ENCODE results near the gene KRTAP10-1.
"Not testable (repeated sequence)": the region's sequence is repeated elsewhere in the genome, so short reads cannot be mapped to it uniquely, and the experiment has no call there.

The KRTAP10-1 gene

DNA sequence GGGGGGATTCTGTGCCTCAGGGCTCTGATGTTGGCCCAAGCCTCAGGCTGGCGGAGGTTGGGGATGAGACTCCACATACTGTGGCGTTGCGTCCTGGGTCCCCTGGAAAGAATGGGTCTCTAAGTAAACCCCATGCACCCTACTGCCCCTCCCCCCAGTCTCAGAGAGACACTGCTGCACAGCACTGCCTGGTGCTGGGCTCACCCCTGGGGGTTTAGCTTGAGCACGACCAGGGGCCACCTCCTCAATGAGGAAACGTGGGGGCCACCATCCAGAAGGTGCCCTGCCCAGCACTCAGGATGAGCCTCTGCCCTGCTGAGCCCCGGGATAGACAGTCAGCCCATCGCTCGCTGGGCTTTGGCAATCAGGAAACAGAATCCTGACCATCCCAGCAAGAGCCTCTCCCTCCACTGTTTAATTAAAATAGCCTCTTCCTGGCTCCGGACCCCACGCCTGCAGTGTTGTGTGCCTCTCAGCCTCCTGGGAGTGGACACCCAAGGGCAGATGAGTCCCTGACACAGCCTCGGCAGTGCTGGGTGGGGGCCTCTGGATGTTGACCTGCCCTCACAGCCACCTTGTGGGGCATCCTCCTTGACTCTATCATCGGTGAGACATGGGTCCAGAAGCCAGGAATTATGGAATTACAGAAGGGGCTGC lies 30.0 kb upstream of the KRTAP10-1 start:
- DNase-seq (ENCODE audit: low read depth), result no peak

DNA sequence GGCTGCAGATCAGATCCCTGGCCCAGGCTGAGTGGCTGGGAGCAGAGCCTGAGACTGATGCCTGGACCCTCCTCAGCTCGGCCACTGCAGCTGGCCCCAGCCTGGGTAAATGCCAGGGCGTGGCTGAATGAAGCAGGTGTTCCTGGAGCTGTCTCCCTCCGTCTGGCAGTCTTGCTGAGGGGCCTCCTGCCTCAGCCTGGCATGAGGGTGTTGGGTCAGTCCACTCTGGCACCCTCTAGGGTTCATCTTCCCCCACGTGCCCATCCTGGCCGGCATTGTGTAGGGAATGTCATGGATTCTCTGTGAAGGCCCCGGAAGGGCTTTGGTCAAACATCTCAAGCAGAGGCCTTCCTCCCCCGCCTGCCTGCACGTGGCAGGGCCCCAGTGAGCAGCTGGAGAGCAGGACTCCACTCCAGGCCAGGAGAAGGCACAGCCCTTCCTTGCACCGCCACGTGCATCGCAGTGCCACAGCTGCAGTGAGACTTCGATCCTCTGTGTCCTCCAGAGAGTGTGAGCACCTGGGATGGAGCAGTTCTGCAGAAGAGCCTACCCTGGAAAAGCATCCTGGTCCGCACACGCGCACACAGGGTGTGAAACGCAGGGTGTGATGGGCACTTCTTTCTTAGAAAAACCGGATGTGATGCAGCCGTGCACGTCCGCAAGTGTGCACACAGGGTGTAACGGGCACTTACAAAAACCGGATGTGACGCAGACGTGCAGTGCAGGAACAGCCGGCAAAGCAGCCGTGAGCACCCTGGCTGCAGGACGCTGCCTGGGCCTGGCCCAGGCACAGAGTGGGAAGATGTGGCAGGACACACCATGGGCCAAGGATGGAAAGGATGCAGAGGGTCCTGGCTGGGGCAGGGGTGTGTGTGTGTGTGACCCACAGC lies 28.9 kb upstream of the KRTAP10-1 start:
- no peak for DNase-seq (ENCODE audit: low read depth)

DNA sequence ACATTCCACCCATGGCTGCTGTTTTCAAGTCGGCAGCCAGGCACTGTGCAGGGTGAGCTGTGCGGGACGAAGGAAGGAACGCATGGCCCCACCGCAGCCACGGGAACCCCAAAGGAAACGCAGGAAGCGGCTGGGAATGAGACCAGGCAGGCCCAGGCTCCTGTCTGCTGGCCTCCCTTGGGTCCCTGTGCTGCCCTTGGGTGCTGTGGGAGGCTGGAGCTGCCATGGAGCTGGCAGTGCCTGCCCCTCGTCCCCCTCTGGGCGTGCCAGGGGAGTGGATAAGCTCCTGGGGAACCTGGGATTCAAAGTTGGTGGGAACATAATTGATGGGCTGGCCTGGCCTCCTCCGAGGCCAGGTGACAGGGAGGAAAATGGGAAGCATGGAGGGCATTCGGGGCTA lies 28.3 kb upstream of the KRTAP10-1 start:
- no peak for DNase-seq (ENCODE audit: low read depth)

DNA sequence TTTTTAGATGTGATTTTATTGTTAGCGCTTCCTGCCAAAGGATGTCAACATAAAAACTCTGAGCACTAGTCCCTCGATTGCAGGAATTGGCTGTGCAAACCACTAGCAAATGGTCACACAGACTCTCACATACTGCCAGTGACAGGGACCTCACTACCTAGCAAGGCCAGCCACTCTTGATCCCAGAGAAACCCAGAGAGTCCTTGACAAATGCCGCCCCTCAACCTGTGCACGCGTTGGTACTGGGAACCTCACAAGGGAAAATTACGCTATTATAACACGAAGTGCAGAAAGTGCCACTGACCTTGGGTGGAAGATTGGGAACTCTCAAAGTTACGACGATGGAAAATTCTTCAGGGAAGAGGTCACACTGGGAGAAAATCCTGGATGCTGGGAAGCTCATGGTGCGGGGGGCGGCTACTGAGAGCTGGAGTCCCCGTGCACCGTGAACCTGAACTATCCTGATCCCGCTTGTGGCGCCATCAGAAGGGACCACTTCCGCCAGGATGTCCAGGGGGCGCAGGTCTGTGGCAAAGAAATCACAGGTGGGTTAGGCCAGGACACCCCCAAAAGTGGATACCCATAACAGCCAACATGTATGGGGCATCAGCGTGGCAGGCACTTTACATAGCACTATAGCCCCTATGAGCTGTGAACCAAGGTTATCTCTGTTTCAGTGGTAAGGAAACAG lies 27.6 kb upstream of the KRTAP10-1 start:
- no peak for DNase-seq (ENCODE audit: low read depth)

DNA sequence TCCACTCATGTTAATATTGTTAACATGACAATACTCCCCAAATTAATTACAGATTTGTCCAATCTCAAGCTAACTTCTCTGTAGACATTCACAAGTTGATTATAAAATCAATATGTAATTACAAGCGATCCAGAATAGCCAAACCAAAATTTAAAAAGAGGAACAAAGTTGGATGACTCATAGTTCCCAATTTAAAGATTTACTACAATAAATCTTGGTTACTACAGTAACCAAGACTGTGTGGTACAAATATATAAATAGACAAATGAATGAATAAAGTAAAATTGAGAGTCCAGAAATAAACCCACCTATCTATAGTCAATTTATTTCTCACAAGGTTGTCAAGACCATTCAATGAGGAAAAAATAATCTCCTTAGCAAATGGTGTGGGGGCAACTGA lies 26.4 kb upstream of the KRTAP10-1 start:
- DNase-seq (ENCODE audit: low read depth), result no peak

DNA sequence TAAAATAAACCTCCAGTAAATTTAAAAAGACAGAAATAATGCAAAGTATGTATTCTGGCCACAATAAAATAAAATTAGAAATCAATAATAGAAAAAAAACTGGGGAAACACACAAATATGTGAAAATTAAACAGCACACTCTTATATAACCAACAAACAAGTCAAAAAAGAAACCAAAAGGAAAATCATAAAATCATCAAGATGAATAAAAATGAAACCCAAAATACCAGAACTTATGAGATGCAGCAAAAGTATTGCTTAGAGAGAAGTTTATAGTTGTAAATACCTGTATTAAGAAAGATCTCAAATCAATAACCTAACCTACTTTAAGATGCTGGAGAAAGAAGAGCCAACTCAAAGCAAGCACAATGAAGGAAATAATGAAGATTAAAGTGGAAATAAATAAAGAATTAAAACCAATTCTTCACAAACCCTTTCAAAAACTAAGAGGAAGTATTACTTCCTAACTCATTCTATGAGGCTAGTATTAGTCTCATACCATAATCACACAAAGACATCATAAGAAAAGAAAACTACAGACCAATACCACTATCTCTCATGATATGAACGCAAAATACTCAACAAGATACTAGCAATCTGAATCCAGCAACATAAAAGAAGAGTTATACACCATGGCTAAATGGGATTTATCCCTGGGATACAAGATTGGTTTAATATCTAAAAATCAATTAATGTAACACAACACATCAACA lies 25.0 kb upstream of the KRTAP10-1 start:
- no peak for DNase-seq (ENCODE audit: low read depth)

DNA sequence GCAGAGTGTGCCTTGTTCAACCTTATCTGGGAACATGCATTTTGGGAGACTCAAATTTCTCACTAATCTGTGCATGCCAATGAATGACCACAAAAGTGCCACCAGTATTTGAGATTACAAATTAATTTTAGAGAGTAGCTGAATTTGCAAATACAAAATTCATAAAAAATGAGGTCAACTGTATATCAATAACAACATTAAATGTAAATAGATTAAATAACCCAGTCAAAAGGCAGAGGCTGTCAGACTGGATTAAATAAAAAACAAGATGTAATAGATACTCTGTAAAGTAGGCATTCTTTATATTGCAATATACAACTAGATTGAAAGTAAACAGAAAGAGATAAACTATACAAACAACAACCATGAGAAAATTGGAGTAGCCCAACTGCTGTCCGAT lies 24.1 kb upstream of the KRTAP10-1 start:
- no peak for DNase-seq (ENCODE audit: low read depth)

DNA sequence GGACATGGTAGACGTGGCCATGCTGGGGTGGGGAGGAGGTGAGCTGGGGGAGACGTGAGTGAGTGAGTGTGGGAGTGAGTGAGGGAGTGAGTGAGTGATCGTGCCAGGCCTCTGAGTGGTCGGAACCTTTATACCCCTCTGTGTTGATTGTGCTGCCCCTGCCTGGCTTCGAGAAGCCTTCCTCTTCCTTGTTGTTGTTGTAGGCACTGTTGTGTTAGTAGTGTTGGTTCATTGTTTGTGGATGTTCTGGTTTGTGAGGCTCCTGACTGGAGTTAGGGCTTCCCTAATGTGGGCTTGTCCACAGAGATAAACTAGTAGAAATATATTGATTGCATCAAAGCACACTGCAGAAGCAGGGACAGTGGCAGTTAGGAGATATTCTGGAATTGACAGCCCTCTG lies 18.7 kb upstream of the KRTAP10-1 start, which contains the start of gene KRTAP10-3:
Gene KRTAP10-3 (minus strand): TSS at position 101 of the 400 bp plus-strand sequence. CDS start 80 bp downstream, at position 21.
- no peak for DNase-seq (ENCODE audit: low read depth)

DNA sequence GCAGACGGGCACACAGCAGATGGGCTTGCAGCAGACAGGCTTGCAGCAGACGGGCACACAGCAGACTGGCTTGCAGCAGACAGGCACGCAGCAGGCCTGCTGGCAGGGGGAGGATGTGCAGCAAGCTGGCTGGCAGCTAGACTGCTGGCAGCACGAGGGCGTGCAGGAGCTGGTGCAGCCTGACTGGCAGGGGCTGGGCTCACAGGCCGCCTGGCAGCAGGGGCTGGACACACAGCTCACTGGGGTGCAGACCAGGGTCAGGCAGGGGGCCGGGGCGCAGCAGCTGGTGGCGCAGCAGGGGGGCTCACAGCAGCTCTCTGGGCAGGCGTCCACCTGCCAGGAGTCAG lies 18.3 kb upstream of the KRTAP10-1 start:
- not testable (repeated sequence) for DNase-seq (ENCODE audit: low read depth)

DNA sequence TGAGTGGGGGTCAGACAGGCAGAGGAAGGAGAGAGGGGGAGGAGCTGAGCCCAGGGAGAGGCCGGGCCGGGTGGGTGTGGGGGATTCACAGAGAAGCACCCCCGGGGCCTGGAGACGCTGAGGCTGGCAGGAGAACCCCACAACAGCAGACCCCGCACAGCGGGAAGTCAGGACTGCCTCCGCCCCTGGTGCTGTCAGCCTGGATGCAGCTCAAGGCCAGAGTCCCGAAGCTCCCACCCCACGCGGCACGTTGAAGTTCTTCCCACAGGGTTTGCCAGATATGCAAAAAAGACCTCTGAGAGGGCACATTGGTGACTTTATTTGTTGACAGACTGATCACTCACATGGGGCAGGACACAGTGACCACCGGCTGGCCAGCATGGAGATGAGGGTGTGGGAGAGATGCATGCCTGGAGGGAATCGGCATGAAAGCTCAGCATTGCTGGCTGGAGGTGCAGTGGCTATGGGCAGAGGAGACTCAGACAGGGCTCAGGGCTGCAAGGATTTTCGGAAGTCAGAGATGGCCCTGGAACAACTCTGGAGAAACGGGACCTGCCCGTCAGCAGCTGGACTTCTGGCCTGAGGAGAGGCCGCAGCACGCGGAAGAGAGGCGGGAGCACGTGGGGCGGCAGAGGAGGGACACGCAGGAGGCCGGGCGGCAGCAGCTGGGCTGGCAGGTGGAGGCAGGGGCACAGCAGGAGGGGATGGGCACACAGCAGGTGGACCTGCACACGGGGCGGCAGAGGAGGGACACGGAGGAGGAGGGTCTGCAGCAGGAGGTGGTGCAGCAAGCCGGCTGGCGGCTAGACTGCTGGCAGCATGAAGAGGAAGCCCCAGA lies 17.7 kb upstream of the KRTAP10-1 start:
- no peak for DNase-seq (ENCODE audit: low read depth)

DNA sequence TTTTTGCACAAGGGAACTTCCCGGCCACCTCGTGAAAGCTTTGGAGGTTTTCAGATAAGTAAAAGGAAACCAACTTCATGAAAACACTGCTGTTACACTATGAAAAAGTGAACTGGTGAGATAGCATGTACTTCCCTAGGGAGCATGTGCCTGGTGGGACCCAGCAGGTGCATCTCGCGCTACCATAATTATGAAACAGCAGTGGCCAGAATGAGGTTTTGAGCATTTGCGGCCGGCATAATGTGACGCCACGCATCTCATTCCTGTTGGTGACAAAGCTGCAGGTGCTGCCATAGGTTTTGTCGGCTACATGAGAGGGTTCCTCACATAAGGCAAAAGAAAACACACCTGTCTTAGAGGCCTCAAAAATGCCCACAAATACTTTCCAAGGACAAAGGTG lies 16.9 kb upstream of the KRTAP10-1 start:
- no peak for DNase-seq (ENCODE audit: low read depth)

DNA sequence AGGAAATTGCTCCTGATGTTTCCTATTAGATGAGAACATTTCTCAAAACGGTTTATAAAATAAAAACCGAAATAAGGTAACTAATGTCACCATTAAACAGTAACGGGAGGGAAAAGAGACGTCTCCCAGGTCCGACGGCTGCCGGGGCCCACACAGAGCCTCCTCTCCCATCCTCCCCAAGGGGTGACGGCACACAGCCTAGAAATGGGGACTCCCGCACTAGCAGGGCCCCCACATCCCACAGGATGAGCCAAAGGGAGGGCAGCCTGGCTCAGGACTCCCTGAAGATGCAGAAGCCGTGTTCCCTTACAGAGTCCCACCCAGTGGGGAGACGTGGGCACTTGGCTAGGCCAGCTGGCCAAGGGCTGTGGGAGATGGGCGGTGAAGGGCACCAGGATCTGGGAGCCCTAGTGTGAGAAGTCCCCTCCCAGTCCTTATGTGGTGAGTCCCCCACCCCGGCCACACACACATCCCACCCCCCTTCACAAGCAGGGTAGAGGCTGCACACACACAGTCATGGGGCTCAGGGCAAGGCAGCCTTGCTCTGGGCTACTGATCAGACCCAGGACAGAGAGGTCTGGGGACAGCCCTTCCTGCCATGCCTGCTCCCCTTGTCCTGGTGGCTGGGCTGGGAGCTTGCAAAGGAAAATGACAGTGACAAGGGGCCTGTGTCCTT lies 15.3 kb upstream of the KRTAP10-1 start:
- no peak for DNase-seq (ENCODE audit: low read depth)

DNA sequence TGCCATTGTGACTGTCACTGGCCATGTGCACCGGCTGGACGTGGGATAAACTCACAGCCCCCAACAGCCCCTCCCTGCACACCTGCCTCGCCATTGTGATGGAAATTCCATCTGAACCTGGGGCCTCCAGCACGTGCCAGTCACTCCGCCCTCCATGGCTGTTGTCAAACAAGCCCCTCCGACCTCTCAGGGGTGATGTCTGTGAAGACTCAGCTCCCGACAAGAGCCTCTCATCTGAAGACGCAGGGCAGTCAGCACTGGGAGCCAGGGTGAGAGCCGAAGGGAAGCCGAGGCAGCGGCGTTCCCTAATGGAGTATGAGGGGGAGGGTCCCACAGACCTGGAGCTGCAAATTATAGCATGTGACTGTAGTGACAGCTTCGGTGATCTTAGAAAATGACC lies 12.7 kb upstream of the KRTAP10-1 start:
- DNase-seq (ENCODE audit: low read depth), result no peak

DNA sequence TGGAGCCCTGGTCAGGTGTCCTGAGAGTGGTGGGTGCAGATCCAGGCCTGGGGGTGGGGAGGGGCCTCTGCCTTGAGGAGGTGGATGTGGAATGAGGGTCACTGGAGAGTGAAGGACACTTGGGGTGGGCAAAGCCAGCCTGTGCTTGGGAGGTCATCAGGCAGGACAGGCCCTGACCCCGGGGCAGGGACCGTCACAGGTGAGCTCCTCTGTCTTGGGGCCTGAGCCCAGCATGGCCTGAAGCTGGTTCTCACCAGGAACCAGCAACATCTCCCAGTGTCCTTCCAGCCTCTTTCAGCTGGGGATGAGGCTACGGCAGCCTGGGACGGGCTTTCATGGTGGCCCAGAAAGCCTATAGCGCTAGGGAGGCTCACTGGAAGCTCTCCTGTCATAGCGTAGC lies 12.1 kb upstream of the KRTAP10-1 start:
- no peak for DNase-seq (ENCODE audit: low read depth)

DNA sequence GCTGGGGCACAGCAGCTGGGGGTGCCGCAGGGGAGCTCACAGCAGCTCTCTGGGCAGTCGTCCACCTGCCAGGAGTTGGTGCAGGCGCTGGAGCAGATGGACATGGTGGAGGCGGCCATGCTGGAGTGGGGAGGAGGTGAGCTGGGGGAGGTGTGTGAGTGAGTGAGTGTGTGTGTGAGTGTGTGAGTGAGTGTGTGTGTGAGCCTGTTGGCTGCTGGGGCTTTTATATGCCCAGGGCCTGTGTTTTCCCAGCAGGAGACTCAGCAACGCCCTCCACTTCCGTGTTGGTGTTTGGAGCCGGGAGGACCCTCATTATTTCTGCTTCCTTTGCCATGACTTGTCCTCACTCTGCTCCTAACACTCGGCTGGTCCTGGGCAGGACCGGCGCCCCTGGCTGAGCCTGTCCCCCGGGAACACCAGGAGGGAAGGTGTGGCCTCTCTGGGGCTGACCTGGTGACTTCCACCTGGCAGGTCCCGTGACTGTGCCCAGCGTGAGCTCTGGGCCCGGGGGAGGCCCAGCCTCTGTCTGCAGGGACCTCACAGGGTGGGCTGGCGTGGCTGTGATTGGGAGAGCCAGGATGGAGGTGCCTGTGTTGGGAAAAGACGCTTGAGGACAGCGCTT lies 11.5 kb upstream of the KRTAP10-1 start, which contains the start of gene KRTAP10-2:
Gene KRTAP10-2 (minus strand): TSS at position 166 of the 622 bp plus-strand sequence. CDS start 47 bp downstream, at position 119.
- no peak for DNase-seq (ENCODE audit: low read depth)

DNA sequence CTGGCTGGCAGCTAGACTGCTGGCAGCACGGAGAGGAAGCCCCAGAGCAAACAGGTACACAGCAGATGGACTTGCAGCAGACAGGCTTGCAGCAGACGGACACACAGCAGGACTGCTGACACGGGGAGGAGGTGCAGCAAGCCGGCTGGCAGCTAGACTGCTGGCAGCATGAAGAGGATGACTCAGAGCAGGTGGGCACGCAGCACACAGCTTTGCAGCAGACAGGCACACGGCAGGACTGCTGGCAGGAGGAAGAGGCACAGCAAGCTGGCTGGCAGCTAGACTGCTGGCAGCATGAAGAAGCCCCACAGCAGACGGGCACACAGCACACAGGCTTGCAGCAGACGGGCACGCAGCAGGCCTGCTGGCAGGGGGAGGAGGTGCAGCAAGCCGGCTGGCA lies 10.8 kb upstream of the KRTAP10-1 start:
- no peak for DNase-seq (ENCODE audit: low read depth)

DNA sequence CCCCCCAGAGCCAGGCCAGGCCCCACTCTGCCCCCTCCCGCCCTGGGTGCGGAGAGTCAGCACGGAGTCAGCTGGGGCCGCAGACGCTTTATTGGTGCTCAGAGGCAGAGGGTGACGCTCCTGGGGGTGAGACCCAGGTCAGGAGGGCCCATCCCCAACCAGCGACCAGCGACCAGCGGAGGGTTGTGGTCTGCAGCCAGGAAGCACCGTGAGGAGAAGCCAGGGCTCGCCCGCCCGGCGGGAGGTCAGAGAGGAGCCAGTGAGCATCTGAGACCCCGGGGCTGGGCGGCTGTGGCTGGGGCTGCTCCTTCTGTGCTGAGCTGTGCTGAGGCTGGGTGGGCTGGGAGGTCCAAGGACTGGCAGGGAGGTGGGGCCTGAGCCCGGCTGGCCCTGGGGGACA lies 10.3 kb upstream of the KRTAP10-1 start:
- not testable (repeated sequence) for DNase-seq (ENCODE audit: low read depth)

DNA sequence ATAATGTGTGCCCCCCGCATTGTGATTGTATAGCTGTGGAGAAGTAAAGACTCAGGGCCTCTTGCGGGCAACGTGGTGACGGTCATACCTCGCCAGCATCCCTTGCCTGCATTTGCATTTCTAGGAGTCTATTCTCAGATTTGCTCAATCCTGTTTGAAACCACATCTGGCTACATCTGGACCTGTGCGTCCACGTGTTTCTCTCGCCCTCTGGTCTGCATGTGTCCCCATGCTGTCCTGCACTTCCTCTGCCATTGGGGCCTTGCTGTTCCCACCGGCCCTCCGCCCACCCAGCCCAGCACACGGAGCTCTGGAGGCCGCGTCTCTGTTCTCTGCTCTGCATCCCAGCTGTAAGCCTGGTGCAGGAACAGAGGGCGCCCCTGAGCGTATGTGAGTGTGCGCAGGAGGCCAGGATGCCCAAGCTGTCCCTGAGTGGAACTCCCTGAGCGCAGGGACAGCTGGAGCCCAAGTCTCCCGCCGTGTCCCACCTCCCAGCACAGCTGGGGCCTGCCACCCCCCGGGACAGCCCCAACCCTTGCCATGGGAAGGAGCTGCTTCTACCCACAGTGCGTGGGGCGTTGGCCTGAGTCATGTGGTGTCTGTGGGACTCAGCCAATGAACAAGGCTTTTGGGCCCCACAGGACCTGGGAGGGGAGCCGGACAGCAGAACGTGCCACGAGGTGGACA lies 9.7 kb upstream of the KRTAP10-1 start:
- no peak for DNase-seq (ENCODE audit: low read depth)

DNA sequence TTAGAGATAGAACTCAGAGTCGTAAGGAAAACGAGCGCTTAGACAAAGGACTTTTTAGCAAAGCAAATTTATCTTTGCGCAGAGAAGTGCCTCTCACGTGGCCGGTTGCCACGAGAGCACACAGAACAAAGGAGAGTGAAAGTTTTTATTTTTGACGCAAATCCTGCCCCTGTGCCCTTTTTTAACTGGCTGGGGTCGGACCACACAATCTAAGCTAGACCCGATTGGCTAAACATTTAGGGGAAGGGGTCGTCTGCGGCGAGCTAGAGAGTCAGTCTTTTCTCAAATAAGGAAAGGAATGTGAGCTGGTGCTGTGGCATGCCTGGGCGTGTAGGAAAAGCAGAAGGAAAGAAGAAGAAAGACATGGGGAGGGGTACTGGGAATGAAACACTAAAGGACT lies 8.9 kb upstream of the KRTAP10-1 start:
- DNase-seq (ENCODE audit: low read depth), result no peak

DNA sequence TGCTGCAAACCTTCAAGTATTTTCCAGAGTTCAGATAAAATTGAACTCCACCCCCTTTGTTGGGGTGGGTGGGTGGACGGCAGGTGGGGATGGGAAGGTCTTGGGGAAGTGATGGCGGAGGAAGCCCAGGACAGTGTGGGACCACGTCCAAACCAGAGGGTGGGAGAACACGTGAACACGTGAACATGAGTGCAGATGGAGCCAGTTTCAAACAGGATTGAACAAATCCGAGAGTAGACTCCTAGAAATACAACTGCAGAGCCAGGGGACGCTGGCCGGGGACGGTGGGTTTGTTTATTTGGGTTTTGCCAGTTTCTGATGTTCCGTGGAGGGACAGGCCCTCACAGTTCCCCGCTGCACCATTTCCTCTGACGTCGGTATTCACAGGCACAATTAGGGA lies 8.4 kb upstream of the KRTAP10-1 start:
- DNase-seq (ENCODE audit: low read depth), result no peak

Measured in T-helper 22 cell (primary cell).